HG03097 (cell line): Measurements from ENCODE around the gene DGKQ.

Experiments used
- ATAC-seq: cut with Tn5 transposase; IDR thresholded peaks from one replicate; pipeline ENCODE4 v1.9.1; 2021; ENCODE audit not compliant: unreplicated experiment, low FRiP score

The DGKQ gene

GRCh38 chr4:996030-996996, 22.9 kb upstream of the DGKQ start:
- no peak for ATAC-seq

- no peak for ATAC-seq
These were observed 22.1 kb upstream of the DGKQ start for GRCh38 chr4:995311-996026.

DNA sequence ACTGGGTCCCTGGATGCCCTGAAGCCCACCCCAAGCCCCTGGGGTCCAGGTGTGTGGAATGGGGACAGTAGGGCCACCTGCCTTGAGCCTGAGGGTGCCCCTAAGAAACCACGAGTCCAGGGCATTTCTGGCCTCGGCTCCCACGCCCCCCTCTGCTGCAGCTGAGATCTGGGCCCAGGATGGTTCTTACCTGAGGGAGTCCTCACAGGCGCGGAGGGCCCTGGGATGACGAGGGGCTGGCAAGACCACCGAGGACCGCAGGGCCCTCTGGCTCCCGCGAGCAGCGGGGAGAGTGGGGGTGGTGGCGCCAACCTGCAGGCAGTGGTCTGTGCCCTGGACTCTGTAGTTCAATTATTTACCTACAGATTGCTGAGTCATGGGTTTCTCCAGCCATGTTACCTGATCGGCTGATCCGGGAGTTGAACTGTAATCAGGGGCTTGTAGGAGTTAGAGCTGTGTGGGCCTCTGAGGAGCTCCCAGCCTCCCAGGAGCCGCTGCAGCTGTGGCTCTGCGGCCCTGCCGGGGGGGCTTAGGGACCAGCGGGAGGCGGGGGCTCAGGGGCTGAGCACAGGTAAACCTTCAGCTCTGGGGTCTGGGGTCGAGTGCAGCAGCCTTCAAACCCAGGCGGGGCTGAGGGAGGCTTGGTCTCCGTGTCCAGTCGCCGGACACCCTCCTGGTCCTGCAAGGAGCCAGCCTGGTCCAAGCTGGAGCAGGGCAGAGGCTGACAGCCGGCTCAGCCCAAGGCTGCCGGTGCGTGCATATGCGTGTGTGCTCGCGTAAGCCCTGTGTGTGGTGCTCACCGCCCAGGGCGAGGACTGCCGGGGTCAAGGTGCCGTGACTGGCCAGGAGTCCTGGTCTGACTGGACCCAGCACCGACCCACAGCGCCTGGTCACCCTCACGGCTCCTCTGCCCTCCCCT, 20.0 kb upstream of the DGKQ start, which contains the start of gene SLC26A1:
Gene SLC26A1, minus strand, starts transcription at position 294 of the 919 bp plus-strand sequence. CDS start 1,701 bp downstream, outside the sequence.
- ATAC-seq, result no peak

- no peak for ATAC-seq
These were observed 19.1 kb upstream of the DGKQ start for GRCh38 chr4:992297-993110.

GRCh38 chr4:991451-992296, 18.3 kb upstream of the DGKQ start:
- no peak for ATAC-seq

GRCh38 chr4:990746-991367, 17.5 kb upstream of the DGKQ start:
- no peak for ATAC-seq

DNA sequence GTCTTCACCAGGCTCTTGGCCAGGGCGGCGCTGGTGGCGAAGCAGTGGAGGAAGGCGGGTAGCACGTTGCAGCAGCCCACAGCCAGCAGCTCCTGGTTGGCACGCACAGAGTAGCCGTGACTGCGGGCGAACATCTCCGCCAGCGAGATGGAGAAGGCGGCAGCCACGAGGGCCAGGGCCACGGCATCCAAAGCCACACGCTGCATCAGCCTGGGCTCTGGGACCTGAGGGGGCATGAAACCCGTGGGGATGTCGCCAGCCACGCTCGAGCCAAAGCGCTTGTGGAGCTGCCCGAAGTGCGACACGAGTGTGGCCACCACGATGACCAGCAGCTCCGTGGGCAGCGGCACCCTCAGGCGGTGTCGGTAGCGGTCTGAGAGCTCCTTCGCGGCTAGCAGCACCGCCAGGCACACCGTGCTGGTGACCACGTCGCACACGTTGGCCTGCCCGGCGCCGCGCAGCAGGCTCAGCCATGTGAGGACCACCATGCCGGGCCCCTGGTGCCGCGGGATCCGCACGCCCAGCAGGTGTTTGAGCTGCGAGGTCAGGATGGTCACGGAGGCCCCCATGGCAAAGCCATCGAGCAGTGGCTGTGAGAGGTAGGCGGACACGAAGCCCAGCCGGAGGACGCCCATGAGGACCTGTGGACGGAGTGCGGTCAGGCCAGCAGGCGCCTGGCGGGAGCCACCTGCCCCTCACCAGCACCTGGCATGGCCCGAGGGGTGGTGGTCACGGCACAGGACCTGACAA, 16.5 kb upstream of the DGKQ start:
- no peak for ATAC-seq

- ATAC-seq, result no peak
These were observed 15.7 kb upstream of the DGKQ start for GRCh38 chr4:988726-989721.

- ATAC-seq, result no peak
These were observed 14.5 kb upstream of the DGKQ start for GRCh38 chr4:987624-988513.

GRCh38 chr4:986879-987623, 13.7 kb upstream of the DGKQ start, which contains the start of gene IDUA:
TSS of gene IDUA (plus strand) at chr4:987044. CDS start at chr4:987085, 41 bp downstream.
- ATAC-seq, result no peak

DNA sequence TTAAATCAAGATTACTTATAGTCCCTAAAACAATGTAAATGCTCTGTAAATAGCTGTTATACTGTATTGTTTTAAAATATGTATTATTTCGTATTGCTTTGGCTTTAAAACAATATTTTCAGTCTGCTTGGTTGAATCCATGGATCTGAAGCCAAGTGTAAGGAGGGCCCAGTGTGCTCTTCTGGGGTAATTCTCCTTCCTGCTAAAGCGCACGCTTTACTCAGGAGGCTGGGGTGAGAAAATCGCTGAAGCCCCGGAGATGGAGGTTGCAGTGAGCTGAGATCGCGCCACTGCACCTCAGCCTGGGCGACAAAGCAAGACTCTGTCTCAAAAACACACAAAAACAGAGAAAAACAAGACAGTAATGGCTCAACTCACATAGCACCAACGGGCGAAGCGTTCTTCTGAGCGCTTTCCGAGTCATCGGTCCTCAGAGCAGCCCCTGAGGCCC, 13.1 kb upstream of the DGKQ start:
- no peak for ATAC-seq

DNA sequence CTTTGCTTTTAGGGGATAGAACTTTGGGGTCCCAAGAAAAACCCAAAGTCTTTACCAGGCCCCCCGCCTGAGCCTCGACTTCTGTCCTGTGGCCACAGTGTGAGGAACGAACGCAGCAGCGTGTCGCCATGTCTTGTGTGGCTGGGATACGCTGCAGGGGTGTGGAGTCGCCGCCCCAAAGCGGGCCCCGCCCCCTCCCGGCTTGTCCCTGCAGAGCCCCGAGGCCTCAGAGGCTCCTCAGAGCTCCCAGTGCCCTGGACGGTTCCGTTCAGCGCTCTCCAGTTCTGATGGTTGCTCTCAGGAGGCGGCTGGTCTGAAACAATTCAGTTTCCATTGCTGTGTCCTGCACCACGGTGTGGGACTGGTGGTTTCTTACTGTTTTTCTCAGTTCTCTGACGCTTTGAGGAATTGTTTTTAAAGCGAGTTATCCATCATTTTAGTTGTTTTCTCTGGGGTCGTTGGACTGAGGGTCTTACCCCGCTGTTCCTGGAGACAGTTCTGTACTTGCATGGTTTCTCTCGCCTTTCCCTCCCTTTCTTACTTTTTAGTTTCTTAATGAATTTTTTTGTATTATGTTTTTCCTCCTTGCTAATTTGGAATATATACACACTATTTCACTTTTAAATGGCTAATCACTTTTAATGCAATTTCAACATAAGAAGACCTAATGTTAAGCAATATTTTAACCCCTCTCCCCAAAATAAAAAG, 11.9 kb upstream of the DGKQ start:
- ATAC-seq, result no peak

DNA sequence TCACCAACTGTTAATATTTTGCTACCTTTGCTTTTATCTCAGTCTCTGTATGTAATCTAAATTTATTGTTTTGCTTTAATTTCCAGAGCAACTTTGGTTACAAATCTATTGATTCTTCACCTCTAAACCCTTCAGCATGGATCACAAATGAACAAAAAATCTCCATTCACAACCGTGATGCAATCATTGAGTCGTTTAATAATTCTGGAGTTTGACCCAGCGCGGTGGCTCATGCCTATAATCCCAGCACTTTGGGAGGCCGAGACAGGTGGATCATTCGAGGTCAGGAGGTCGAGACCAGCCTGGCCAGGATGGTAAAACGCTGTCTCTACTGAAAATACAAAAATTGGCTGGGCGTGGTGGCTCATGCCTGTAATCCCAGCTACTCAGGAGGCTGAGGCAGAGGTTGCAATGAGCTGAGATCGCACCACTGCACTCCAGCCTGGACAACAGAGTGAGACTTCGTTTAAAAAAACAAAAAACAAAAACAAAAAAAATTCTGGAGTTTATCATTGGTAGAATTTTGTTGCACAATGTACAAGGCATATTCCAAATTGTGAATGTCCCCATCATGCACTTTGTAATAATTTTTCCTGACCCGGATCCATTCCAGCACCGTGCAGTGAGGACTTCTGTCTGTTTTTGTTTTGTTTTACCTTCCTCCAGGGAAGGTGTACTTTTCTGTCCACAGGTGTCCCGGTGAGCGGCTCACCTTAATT, 11.1 kb upstream of the DGKQ start:
- ATAC-seq, result no peak
